Measurements from ENCODE around the gene ERICH6B.

- TF ChIP-seq CTCF (IDR thresholded peaks at IDR 0.05; ENCODE audit: low read depth, low read length) (no peak), EZH2phosphoT487 (IDR thresholded peaks at IDR 0.05; ENCODE audit: low read depth) (no peak)
These were observed 21.3 kb downstream of the ERICH6B start for GRCh38 chr13:45594227-45594626.

All from OCI-LY3 (cell line).